HG03520 (cell line): ENCODE measurements around the gene IPPK.

Source experiments
- ATAC-seq: cut with Tn5 transposase; IDR thresholded peaks from one replicate; pipeline ENCODE4 v1.9.1; 2021; ENCODE audit warnings: mild to moderate bottlenecking, moderate library complexity; ENCODE audit not compliant: unreplicated experiment

Gene IPPK, protein sequence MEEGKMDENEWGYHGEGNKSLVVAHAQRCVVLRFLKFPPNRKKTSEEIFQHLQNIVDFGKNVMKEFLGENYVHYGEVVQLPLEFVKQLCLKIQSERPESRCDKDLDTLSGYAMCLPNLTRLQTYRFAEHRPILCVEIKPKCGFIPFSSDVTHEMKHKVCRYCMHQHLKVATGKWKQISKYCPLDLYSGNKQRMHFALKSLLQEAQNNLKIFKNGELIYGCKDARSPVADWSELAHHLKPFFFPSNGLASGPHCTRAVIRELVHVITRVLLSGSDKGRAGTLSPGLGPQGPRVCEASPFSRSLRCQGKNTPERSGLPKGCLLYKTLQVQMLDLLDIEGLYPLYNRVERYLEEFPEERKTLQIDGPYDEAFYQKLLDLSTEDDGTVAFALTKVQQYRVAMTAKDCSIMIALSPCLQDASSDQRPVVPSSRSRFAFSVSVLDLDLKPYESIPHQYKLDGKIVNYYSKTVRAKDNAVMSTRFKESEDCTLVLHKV

DNA sequence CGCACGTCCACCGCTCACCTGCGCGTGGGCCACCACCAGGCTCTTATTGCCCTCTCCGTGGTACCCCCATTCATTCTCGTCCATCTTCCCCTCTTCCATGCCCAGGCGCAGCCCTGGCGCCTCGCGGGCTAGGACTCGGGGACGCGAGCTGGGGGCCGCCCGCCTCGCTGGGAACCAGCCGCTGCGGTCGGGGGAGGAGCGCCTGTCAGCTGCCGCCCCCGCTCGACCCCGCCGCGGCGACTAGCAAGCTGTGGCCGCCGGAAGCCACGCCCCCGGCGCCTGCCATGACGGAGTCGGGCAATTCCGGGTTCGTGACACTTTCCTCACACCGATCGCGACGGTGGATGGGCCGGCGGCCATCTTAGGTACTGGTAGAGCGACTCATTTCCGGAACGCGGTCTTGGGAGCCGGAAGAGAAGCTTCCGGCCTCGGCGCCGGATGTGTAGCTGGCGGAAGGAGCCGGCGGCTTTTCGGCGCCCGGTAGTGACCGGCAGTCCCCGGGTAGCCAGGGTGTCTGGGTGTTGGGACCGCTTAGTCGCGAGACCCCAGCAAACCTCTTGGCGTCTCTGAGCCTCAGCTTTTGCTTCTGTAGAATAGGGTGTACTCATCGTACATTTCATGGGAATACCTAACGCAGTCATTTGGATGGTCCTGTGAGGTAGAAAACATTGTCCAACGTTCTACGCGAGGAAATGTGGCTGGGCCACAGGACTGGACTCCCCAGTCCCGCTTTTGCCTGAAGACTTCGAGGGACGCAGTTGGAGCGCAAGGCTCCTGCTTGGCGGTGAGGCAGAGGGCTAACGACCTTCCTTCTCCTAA is at the start of gene IPPK:
IPPK (minus strand) TSS at position 242 of the 819 bp plus-strand sequence; CDS start at position 99, 143 bp downstream.
- ATAC-seq, result peak; percentile 83

DNA sequence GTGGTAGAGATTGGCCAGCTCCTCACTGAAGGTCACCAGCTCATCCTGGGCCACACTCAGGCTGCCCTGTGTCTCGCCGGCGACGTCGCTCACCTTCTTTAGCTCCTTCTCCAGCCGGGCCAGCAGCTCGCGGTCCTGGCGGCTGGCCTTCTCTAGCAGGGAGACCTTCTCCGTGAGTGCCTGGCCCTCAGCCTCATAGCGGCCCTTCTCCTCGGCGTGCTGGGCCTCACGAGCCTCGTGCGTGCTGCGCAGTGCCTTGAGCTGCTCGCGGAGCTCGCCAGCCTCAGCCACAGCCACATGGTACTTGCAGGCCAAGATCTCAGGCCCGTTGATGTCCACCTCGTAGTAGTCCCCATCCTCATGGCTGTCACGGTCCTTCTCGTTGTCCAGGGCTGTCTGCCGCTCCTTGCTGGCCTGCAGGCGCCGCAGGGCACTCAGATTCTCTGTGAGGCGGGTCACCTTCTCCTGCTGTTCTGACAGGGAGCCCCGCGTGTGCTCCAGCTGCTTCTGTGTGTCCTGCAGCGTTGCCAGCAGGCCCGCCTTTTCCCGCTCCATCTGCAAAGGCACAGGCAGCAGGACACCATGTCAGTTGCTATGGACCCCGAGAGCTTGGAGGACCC is 49.2 kb upstream of the IPPK start:
- ATAC-seq, result no peak

DNA sequence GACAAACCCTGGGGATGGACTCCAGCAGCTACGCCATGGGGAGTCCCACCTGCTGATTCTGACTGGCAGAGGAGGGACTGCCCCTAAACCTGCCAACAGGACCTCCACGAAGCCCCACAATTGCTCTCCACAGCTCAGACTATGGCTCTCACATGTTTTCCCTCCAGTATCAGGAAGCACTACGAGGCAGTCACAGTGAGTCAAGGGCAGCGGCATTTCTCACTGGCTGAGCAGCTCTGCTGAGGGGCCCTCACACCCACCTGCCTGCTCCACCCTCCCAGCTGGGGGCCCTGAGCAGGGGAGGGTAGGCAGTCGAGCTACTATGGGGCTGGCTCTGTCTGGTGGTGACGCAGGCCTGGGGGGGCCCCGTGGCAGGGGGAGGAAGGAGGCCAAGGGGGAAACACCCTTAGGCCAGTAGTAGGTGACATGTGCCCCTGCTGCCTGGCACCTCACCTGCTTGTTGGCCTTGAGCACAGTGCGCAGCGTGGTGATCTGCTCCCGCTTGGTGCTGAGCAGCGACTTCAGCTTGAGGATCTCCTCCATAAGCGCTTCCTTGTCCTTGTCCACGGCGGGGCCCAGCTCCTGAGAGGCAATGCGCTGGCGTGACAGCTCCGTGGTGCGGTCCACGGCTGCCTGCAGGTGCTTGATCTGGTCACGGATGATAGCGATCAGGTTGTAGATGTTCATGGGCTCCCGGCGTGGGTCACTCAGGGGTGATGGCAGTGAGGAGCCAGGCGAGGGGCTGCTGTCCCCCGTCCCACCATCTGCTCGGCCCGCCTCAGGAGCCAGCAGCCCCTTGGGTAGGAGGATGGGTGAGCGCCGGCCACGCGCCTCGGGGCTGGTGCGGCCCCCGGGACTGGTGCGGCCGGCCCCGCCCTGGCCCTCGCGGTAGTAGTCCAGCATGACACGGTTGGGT is 48.4 kb upstream of the IPPK start:
- no peak for ATAC-seq

DNA sequence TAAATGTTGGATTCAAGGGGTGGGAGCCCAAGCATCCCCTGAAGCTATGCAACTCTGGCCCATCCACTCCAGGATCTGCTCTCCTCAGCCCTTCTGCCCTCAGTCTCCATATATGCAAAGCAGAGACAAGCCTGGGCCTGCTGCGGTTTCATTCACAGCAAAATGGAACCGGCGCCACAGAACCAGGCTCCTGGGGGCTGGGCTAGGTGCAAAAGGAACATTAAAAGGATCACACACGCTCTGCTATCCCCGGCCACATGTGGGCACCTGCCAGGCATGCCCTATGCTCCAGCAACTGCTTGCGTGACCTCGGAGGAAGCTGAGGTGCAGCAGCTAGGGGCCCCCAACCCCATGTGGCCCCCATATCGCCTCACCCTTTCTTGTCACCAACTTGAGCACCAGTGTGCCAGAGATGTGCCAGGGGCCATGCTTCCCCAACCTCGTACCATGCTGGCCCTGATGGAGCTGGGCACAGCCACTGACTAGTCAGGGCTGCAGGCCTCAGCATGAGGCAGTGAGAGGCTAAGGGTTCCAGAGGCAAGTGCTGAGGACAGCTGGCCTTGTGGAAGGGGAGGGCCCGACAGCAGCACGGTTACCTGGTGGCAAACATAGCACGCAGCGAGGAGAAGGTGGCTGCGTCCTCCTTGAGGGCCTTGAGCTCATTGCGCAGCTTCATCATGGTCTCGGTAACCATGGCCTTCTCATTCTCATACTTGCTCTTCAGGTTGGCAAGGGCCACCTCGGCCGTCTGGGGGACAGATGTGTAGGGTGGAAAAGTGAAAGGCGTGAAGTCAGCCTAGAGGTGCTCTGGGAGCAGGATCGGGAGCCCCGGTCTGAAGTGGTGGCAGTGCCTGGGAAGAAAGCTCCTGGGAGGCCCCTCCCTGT is 47.5 kb upstream of the IPPK start:
- ATAC-seq, result peak; percentile 31

DNA sequence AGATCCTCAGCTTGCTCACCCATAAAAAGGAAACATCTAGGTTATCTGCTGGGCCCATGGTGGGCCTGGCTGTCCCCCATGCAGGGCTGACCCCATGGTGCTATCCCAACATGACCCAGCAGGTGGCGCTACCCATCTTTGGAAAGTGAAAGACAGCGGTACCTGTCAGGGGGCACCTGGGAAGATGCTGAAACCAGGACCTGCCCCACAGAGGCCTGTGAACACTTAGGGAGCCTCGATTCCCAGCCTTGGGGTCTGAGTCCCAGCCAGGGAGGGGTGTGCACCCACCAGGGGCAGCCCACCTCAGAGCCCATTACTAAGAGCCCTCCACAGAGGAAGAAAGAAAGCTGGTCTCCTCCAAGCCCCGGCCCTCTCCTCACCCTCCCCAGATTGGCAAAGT is 46.6 kb upstream of the IPPK start:
- ATAC-seq, result no peak

DNA sequence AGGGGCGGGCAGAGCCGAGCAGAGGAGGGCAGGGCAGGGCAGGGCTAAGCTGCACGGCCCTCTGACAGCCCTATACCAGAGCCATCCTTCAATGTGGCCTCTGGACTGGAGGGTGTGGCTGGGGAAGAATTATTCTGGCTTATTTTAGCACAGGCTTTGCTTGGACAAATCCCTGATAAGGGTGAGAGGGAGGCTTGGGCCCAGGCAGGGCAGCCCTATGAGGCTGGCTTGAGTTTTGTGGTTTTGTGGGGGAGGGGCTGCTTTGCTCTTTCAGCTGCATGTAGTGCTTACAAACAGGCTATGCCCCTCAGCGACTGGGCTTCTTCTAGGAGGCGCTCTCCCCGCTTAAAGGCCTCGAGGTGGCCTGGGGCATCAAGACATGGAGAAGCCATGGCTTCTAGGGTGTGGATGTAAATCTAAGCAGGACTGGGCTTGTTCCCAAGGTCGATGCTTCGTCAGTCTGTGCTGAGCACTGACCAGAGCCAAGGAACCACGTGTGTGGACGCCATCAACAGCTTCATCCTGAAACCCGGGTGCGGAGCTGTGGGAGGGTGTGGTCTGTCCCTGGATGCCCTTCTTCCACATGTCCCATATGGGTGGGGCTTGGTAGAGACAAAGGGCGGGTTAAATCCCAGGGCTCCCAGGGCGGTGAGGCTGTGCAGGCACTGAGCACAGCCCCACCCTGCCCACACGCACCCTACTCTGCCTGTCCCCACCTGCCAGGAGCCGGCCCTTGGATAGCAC is 45.7 kb upstream of the IPPK start:
- ATAC-seq, result no peak

DNA sequence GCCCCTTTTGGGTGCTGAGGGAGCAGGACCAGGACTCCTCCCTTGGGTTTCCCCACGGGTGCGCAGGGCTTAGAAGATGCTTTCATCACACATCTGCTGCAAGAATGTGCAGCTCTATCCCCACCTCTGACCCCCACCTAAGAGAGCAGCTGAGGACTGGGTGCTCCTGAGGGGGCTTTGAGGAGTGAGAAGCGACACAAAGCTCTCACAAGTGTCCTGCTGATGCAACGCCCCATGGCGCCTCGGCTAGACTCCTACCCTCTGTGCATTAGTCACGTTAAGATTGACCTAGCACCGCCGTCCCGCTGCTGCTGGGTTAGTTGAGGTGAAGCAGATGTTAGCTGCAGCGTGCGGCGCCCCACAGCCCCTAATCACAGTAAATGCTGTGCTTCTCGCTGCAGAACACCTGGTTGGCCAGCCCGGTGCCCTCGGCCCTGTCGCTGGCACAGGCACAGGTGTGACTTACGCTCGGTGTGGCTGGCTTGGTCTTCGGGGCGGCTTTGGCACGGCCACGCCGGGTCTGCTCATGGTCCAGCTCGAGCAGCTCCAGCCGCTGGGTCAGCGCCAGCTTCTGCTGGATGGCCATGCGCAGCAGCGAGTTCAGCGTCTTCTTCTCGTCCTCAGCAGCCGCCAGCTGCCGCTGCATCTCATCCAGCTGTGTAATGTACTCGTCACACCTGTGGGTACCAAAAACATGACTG is 45.0 kb upstream of the IPPK start:
- no peak for ATAC-seq

DNA sequence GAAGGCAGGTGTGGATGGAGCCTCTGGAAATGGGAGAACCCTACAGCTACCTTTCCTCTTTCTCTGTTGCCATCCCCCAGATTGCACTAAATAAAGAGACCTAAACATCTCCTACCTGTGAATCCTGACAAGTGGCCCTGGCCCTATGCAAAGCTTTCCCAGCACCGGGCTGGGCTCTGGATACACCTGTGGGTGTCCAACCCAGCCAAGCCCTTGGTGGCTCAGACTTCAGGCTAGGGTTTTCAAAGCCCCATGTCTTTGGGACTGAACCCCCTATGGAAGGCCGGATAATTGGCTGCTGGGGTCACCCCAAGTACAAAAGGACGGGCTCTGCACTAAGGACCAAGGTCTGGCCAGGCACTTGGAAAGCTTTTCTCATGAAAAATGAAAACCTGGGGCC is 44.1 kb upstream of the IPPK start:
- ATAC-seq, result no peak

DNA sequence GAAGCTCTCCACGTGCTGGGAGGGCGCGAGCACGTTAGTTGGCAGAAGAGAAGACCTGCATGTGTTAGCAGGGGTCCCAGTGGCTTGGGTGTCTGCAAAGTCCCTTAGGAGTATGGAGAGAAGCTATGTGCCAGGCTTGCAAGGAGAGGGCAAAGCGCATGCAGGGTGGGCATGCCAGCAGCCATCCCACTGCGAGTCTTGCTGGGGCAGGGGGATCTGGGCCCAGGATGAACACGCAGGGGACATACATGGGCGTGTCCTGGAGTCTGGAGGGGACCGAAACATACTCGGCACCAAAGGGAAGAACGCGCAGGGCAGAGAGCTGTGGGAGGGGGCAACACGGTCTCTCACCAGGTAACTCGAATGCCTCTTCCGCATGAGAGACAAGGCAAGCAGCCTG is 43.6 kb upstream of the IPPK start:
- ATAC-seq, result no peak

DNA sequence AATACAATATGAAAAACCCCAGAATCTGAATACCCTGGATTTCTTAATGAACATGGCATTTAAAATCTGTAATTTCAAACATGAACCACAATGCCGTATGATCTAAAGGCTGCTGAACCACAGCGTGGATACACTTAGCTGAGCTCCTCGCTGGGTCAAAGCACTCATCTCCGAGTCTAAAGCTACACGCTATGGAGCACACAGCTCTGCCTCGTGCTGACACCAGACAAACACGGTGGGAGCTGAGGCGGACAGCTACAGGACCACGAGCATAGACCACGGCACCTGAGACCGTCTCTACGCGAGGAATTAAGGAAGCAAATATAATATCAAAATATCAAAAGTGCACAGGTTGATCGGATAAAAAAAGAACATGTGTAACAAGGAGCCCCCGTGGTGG is 42.8 kb upstream of the IPPK start:
- ATAC-seq, result no peak

DNA sequence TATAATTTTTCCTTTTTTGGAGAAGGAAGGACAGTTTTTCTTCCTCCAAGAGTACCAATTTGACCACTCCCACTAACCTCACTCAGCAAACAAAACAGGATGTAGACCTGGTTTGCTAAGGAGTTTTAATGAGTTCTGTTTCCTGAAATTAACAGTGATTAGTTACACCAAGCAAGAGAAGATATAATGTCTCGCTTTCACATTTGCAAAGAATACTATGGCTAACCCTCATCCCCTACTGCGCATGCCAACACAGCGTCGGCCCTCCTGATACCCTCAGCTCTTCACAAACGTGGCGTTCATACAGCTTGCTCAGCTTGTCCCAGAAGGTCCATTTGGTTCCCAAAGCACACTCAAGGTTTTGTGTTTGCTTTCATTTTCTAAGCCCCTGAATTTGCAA is 41.9 kb upstream of the IPPK start:
- ATAC-seq, result no peak

DNA sequence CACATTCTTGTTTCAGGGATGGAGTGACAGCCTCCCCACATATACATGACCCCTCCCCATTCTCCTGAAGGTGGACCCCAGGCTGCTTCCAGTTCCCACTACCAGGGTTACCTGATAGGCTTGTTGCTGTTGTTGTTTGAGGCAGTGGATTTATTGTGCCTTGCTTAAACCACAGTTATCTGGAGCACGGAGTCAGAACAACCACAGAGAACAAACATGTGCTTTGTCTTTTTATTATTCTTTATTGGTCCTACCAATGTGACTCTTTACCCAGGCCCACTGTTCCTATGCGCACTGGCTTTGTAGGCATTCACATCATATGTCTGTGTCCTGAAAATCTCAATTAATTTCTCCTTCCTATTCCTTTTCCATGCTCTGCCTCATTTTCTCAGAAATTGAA is 41.2 kb upstream of the IPPK start:
- ATAC-seq, result no peak

DNA sequence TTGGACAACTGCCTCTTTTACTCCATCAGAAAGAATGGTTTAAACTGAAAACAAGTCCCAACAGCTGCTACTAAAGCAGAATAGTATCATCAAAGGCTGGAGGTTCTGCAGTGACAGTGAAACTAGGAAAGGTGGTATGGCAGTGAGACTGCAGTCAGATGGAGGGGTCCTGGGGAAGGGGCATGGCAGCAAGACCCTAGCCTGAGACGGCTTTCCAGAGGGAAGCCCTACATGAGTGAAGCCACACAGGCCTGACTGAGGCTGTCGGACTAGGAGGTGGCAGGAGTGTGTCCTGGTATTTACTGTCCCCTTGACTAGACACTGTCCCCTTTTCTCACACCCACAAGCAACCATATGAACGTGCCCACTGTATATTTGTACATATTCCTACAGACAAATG is 40.4 kb upstream of the IPPK start:
- no peak for ATAC-seq

DNA sequence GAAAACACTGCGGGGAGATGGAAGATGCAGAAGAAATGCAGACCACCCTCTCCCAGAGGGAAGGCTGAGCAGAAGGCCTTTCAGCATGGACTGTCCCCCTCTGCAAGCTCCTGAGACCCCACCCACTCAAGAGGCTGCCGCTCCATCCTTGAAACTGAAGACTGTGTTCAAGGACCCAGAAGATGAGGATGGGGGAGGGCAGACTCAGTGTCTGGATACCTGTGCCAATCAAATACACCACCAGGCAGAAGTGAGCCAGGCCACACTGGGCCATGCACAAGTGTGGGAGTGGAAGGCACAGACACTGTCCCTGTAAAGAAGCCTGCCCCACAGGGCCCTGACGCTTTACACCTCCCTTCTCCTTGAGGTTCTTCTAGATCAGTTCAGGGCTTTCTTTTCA is 40.0 kb upstream of the IPPK start:
- ATAC-seq, result no peak

DNA sequence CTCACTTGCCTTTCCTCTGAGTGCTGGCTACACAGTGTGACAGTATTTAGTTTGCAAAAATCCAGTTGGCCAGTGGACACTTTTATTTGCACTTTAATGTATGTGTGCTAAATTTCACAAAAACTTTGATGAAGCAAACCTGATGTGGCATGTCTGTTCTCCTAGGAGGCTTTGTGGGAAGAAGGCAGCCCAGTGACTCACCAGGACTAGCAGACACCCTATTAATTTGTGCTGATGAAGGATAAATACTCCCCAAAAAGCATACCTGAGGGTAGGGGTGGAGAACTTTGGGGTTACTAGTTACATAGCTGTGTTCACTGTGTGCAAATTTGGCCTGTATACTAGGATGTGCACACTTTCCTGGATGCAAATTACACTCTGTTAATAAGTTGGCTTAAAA is 39.3 kb upstream of the IPPK start:
- no peak for ATAC-seq

DNA sequence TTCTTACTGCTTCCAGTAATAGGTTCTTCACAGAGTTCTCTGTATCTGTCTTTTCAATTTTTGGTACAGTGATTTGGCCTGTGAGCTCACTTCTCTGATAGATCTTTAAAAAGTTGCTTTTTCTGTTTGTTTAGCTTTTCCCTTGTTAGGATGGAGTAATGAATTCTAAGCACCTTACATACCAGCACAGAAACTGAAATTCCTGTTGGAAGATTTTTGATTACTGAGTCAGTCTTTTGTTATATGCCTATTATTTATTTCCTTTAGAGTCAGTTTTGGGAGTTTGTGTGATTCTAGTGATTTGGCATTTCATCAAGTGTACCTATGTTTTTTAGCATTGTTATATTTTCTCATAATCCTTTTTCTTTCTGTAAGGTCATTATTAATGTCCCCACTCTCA is 37.6 kb upstream of the IPPK start:
- no peak for ATAC-seq

DNA sequence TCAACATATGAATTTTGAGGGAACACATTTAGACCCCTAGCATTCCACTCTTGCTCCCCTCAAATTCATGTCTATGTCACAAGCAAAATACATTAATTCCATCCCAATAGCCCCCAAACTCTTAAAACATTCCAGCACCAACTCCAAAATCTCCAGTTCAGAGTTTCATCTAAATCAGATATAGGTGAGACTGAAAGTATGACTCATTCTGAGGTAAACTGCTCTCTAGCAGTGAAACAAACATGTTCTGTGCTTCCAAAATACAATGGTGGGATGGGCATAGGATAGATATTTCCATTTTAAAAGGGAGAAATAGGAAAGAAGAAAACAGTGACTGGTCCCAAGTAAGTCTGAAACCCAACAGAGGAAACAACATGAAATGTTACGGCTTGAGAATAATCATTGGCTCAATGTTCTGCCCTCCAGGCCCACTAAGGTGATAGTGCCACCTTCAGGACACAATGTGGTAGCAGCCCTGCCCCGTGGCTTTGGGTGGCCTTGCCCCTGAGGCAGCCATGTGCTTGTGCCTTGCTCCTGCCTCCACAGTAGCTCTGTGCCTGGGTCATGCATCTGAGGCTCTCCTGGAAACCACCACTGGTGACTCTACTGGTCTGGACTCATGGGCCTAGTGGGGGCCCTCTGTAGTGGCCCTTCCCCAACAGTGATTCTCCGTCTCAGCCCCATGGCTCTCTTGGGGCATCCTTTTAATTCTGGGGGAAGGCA is 36.4 kb upstream of the IPPK start:
- no peak for ATAC-seq

DNA sequence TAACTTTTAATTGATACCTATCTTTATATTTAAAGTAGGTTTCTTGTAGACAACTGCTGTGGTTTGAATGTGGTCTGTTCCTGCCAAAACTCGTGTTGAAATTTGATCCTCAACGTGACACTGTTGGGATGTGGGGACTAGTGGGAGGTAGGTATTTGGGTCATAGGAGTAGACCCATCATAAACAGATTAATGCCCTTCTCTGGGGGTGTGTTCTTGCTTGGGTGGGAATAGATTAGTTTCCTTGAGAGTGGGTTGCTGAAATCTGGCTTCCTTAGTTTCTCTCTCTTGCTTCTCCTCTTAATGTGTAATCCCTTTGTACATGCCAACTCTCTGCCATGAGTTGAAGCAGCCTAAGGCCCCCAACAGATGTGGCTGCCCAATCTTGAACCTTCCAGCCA is 34.6 kb upstream of the IPPK start:
- ATAC-seq, result no peak
